ENCODE results near the gene SLC9A8. TPM values are rescaled to one million over a fixed set of nuclear protein-coding genes. Genes with fewer than 3 reads are reported as not detected.
"Not testable (repeated sequence)": the region's sequence is repeated elsewhere in the genome, so short reads cannot be mapped to it uniquely, and the experiment has no call there.

The SLC9A8 gene
- total RNA-seq, 1 experiment from 2014 or later: 21.5 TPM

- Histone ChIP-seq H4K20me1 (ENCODE audit: insufficient read depth, low read depth, low read length) (no peaks in the 10 kb centered on the region), H3K27ac (ENCODE audit: low read length) (no peak overlapping the region), H3K4me2 (ENCODE audit: low read depth, low read length, poor library complexity, severe bottlenecking) (no peak overlapping the region), H3K4me3 (ENCODE audit: low read length) (no peak overlapping the region), H3K36me3 (ENCODE audit: insufficient read depth, low read length) (peaks cover 4% of the 10 kb centered on the region; the same call in 1 of the 2 replicates), H3K9me2 (replicated peaks; ENCODE audit: insufficient read depth, low read length) (no peaks in the 10 kb centered on the region), H3K27me3 (ENCODE audit: low read length) (no peaks in the 10 kb centered on the region), H2AFZ (ENCODE audit: low read length) (no peak overlapping the region), H3K9me3 (ENCODE audit: low read length) (no peaks in the 10 kb centered on the region), H3K9ac (ENCODE audit: low read length) (no peak overlapping the region), H3K4me1 (ENCODE audit: low read length) (no peaks in the 10 kb centered on the region), H3K79me2 (ENCODE audit: low read length) (no peaks in the 10 kb centered on the region)
- DNase-seq: no peak
Measured at GRCh38 chr20:49853640-49854039, 41.0 kb downstream of the SLC9A8 start.

GRCh38 chr20:49854190-49854875, 41.7 kb downstream of the SLC9A8 start:
- Histone ChIP-seq H3K9me2 (replicated peaks; ENCODE audit: insufficient read depth, low read length) (no peaks in the 10 kb centered on the region), H3K4me1 (ENCODE audit: low read length) (no peaks in the 10 kb centered on the region), H3K27ac (ENCODE audit: low read length) (no peak overlapping the region), H3K27me3 (ENCODE audit: low read length) (no peaks in the 10 kb centered on the region), H4K20me1 (ENCODE audit: insufficient read depth, low read depth, low read length) (no peaks in the 10 kb centered on the region), H3K4me3 (ENCODE audit: low read length) (no peak overlapping the region), H3K4me2 (ENCODE audit: low read depth, low read length, poor library complexity, severe bottlenecking) (no peak overlapping the region), H3K36me3 (ENCODE audit: insufficient read depth, low read length) (peaks cover 4% of the 10 kb centered on the region; the same call in 1 of the 2 replicates), H3K9ac (ENCODE audit: low read length) (no peak overlapping the region), H3K79me2 (ENCODE audit: low read length) (no peaks in the 10 kb centered on the region), H3K9me3 (ENCODE audit: low read length) (no peaks in the 10 kb centered on the region), H2AFZ (ENCODE audit: low read length) (no peak overlapping the region)
- DNase-seq: no peak

GRCh38 chr20:49856904-49857303, 44.3 kb downstream of the SLC9A8 start:
- H3K36me3 ChIP-seq (ENCODE audit: insufficient read depth, low read length): 0 out of 2 replicates have a peak, but pooled peaks cover 3% of the 10 kb centered on the region
- no peak overlapping the region for H3K4me3 ChIP-seq (ENCODE audit: low read length)
- no peaks in the 10 kb centered on the region for H3K9me2 ChIP-seq (replicated peaks; ENCODE audit: insufficient read depth, low read length)
- 0 out of 2 replicates have a peak, but pooled peaks cover 4% of the 10 kb centered on the region for H4K20me1 ChIP-seq (ENCODE audit: insufficient read depth, low read depth, low read length)
- no peak overlapping the region for H2AFZ ChIP-seq (ENCODE audit: low read length)
- H3K9ac ChIP-seq (ENCODE audit: low read length): no peak overlapping the region
- H3K9me3 ChIP-seq (ENCODE audit: low read length): no peaks in the 10 kb centered on the region
- H3K79me2 ChIP-seq (ENCODE audit: low read length): no peaks in the 10 kb centered on the region
- no peak overlapping the region for H3K27ac ChIP-seq (ENCODE audit: low read length)
- no peaks in the 10 kb centered on the region for H3K27me3 ChIP-seq (ENCODE audit: low read length)
- no peak for DNase-seq
- H3K4me1 ChIP-seq (ENCODE audit: low read length): no peaks in the 10 kb centered on the region
- no peak overlapping the region for H3K4me2 ChIP-seq (ENCODE audit: low read depth, low read length, poor library complexity, severe bottlenecking)

- no peak overlapping the region for H2AFZ ChIP-seq (ENCODE audit: low read length)
- H3K79me2 ChIP-seq (ENCODE audit: low read length): no peaks in the 10 kb centered on the region
- no peaks in the 10 kb centered on the region for H3K27me3 ChIP-seq (ENCODE audit: low read length)
- 0 out of 2 replicates have a peak, but pooled peaks cover 4% of the 10 kb centered on the region for H4K20me1 ChIP-seq (ENCODE audit: insufficient read depth, low read depth, low read length)
- H3K9ac ChIP-seq (ENCODE audit: low read length): no peak overlapping the region
- no peak overlapping the region for H3K4me3 ChIP-seq (ENCODE audit: low read length)
- no peaks in the 10 kb centered on the region for H3K4me1 ChIP-seq (ENCODE audit: low read length)
- H3K9me3 ChIP-seq (ENCODE audit: low read length): no peaks in the 10 kb centered on the region
- DNase-seq: no peak
- H3K36me3 ChIP-seq (ENCODE audit: insufficient read depth, low read length): peaks cover 4% of the 10 kb centered on the region; the same call in 1 of the 2 replicates
- no peak overlapping the region for H3K27ac ChIP-seq (ENCODE audit: low read length)
- no peak overlapping the region for H3K4me2 ChIP-seq (ENCODE audit: low read depth, low read length, poor library complexity, severe bottlenecking)
- no peaks in the 10 kb centered on the region for H3K9me2 ChIP-seq (replicated peaks; ENCODE audit: insufficient read depth, low read length)
Measured at GRCh38 chr20:49858076-49858585, 45.5 kb downstream of the SLC9A8 start.

- H3K9me2 ChIP-seq (replicated peaks; ENCODE audit: insufficient read depth, low read length): no peaks in the 10 kb centered on the region
- H3K79me2 ChIP-seq (ENCODE audit: low read length): no peaks in the 10 kb centered on the region
- no peak overlapping the region for H2AFZ ChIP-seq (ENCODE audit: low read length)
- H3K36me3 ChIP-seq (ENCODE audit: insufficient read depth, low read length): peaks cover 6% of the 10 kb centered on the region; the same call in 1 of the 2 replicates
- H3K9ac ChIP-seq (ENCODE audit: low read length): no peak overlapping the region
- no peaks in the 10 kb centered on the region for H3K27me3 ChIP-seq (ENCODE audit: low read length)
- H3K4me2 ChIP-seq (ENCODE audit: low read depth, low read length, poor library complexity, severe bottlenecking): no peak overlapping the region
- H4K20me1 ChIP-seq (ENCODE audit: insufficient read depth, low read depth, low read length): 0 out of 2 replicates have a peak, but pooled peaks cover 4% of the 10 kb centered on the region
- DNase-seq: no peak
- H3K27ac ChIP-seq (ENCODE audit: low read length): no peak overlapping the region
- H3K4me3 ChIP-seq (ENCODE audit: low read length): no peak overlapping the region
- H3K4me1 ChIP-seq (ENCODE audit: low read length): no peaks in the 10 kb centered on the region
- H3K9me3 ChIP-seq (ENCODE audit: low read length): no peaks in the 10 kb centered on the region
Measured at GRCh38 chr20:49859011-49859410, 46.4 kb downstream of the SLC9A8 start.

- H4K20me1 ChIP-seq (ENCODE audit: insufficient read depth, low read depth, low read length): 0 out of 2 replicates have a peak, but pooled peaks cover 4% of the 10 kb centered on the region
- no peak overlapping the region for H3K27ac ChIP-seq (ENCODE audit: low read length)
- DNase-seq: no peak
- H3K4me1 ChIP-seq (ENCODE audit: low read length): no peaks in the 10 kb centered on the region
- H3K9me2 ChIP-seq (replicated peaks; ENCODE audit: insufficient read depth, low read length): no peaks in the 10 kb centered on the region
- H3K36me3 ChIP-seq (ENCODE audit: insufficient read depth, low read length): peaks cover 12% of the 10 kb centered on the region; the same call in 1 of the 2 replicates
- H3K4me3 ChIP-seq (ENCODE audit: low read length): no peak overlapping the region
- H3K4me2 ChIP-seq (ENCODE audit: low read depth, low read length, poor library complexity, severe bottlenecking): no peak overlapping the region
- H3K9ac ChIP-seq (ENCODE audit: low read length): no peak overlapping the region
- H2AFZ ChIP-seq (ENCODE audit: low read length): no peak overlapping the region
- H3K27me3 ChIP-seq (ENCODE audit: low read length): no peaks in the 10 kb centered on the region
- no peaks in the 10 kb centered on the region for H3K9me3 ChIP-seq (ENCODE audit: low read length)
- H3K79me2 ChIP-seq (ENCODE audit: low read length): no peaks in the 10 kb centered on the region
Measured at GRCh38 chr20:49859807-49860206, 47.2 kb downstream of the SLC9A8 start.

- not testable (repeated sequence) for H3K27me3 ChIP-seq (ENCODE audit: low read length); H3K79me2 ChIP-seq (ENCODE audit: low read length)
- H3K36me3 ChIP-seq (ENCODE audit: insufficient read depth, low read length): peaks cover 13% of the 10 kb centered on the region; the same call in 1 of the 2 replicates
Measured at GRCh38 chr20:49861232-49861631, 48.6 kb downstream of the SLC9A8 start.

GRCh38 chr20:49862607-49863200, 50.1 kb downstream of the SLC9A8 start:
- no peak overlapping the region for H3K4me3 ChIP-seq (ENCODE audit: low read length)
- H3K9ac ChIP-seq (ENCODE audit: low read length): no peak overlapping the region

More at GRCh38 chr20:49861232-49861631, 48.6 kb downstream of the SLC9A8 start:
- H3K4me2 ChIP-seq (ENCODE audit: low read depth, low read length, poor library complexity, severe bottlenecking); H3K9me2 ChIP-seq (replicated peaks; ENCODE audit: insufficient read depth, low read length); DNase-seq; H3K27ac ChIP-seq (ENCODE audit: low read length); H3K4me3 ChIP-seq (ENCODE audit: low read length); H4K20me1 ChIP-seq (ENCODE audit: insufficient read depth, low read depth, low read length); H3K9me3 ChIP-seq (ENCODE audit: low read length); H3K4me1 ChIP-seq (ENCODE audit: low read length); H3K9ac ChIP-seq (ENCODE audit: low read length); H2AFZ ChIP-seq (ENCODE audit: low read length): not testable (repeated sequence)

More at GRCh38 chr20:49862607-49863200, 50.1 kb downstream of the SLC9A8 start:
- H3K9me2 ChIP-seq (replicated peaks; ENCODE audit: insufficient read depth, low read length): no peaks in the 10 kb centered on the region
- no peak overlapping the region for H3K27ac ChIP-seq (ENCODE audit: low read length)
- DNase-seq: no peak
- H3K4me1 ChIP-seq (ENCODE audit: low read length): peaks cover under 1% of the 10 kb centered on the region; the same call in 1 of the 2 replicates
- no peak overlapping the region for H3K4me2 ChIP-seq (ENCODE audit: low read depth, low read length, poor library complexity, severe bottlenecking)
- H3K36me3 ChIP-seq (ENCODE audit: insufficient read depth, low read length): peaks cover 13% of the 10 kb centered on the region; the same call in 1 of the 2 replicates
- no peak overlapping the region for H2AFZ ChIP-seq (ENCODE audit: low read length)
- no peaks in the 10 kb centered on the region for H3K79me2 ChIP-seq (ENCODE audit: low read length)
- H3K9me3 ChIP-seq (ENCODE audit: low read length): no peaks in the 10 kb centered on the region
- no peaks in the 10 kb centered on the region for H3K27me3 ChIP-seq (ENCODE audit: low read length)
- 0 out of 2 replicates have a peak, but pooled peaks cover 4% of the 10 kb centered on the region for H4K20me1 ChIP-seq (ENCODE audit: insufficient read depth, low read depth, low read length)

Data from Karpas-422 (cell line).